T1000 (cell line): ENCODE measurements around the gene GLOD4.
"Not testable (repeated sequence)": the region's sequence is repeated elsewhere in the genome, so short reads cannot be mapped to it uniquely, and the experiment has no call there.

ENCODE experiments used
- DNase-seq: peaks from one replicate; lab custom pipeline; 2025; ENCODE audit warnings: mixed read lengths; lab: John Stamatoyannopoulos, UW

The GLOD4 gene

GRCh38 chr17:802901-803881 lies 21.1 kb upstream of the GLOD4 start:
- no peak for DNase-seq

GRCh38 chr17:802481-802880 lies 20.4 kb upstream of the GLOD4 start:
- no peak for DNase-seq

GRCh38 chr17:801660-802059 lies 19.6 kb upstream of the GLOD4 start:
- no peak for DNase-seq

GRCh38 chr17:800446-801242 lies 18.6 kb upstream of the GLOD4 start:
- DNase-seq: no peak

- no peak for DNase-seq
These were observed 17.2 kb upstream of the GLOD4 start for GRCh38 chr17:799261-799660.

- no peak for DNase-seq
These were observed 16.2 kb upstream of the GLOD4 start for GRCh38 chr17:798246-798645.

- no peak for DNase-seq
These were observed 15.3 kb upstream of the GLOD4 start for GRCh38 chr17:797236-797840.

- no peak for DNase-seq
These were observed 14.5 kb upstream of the GLOD4 start for GRCh38 chr17:796609-797008.

- no peak for DNase-seq
These were observed 13.6 kb upstream of the GLOD4 start for GRCh38 chr17:795721-796120.

- DNase-seq: no peak
These were observed 13.2 kb upstream of the GLOD4 start for GRCh38 chr17:795276-795675.

GRCh38 chr17:794876-795275 lies 12.8 kb upstream of the GLOD4 start:
- DNase-seq: peak; percentile 27

GRCh38 chr17:792277-792676 lies 10.2 kb upstream of the GLOD4 start:
- no peak for DNase-seq

GRCh38 chr17:791829-792228 lies 9.7 kb upstream of the GLOD4 start:
- DNase-seq: no peak

- not testable (repeated sequence) for DNase-seq
These were observed 8.8 kb upstream of the GLOD4 start for GRCh38 chr17:790874-791247.

- DNase-seq: not testable (repeated sequence)
These were observed 8.1 kb upstream of the GLOD4 start for GRCh38 chr17:789931-790873.

GRCh38 chr17:789160-789840 lies 7.2 kb upstream of the GLOD4 start:
- no peak for DNase-seq

- DNase-seq: no peak
These were observed 6.5 kb upstream of the GLOD4 start for GRCh38 chr17:788551-788950.

- DNase-seq: no peak
These were observed 5.7 kb upstream of the GLOD4 start for GRCh38 chr17:787641-788221.

GRCh38 chr17:785901-786300 lies 3.8 kb upstream of the GLOD4 start:
- not testable (repeated sequence) for DNase-seq

GRCh38 chr17:784143-784542 lies 2.1 kb upstream of the GLOD4 start:
- DNase-seq: no peak
